ENCODE results near the gene CD151.
A peak's percentile ranks its signal among the peaks of the same experiment; 100 is the strongest.

The CD151 gene

GRCh38 chr11:829176-829846 is 3.4 kb upstream of the CD151 start:
- no peak for DNase-seq (ENCODE audit: low read depth)

- no peak for DNase-seq (ENCODE audit: low read depth)
Measured at GRCh38 chr11:829847-830294, 2.9 kb upstream of the CD151 start.

GRCh38 chr11:830295-831117 is 2.2 kb upstream of the CD151 start:
- peak; percentile 50 for DNase-seq (ENCODE audit: low read depth)

GRCh38 chr11:831118-831864 is 1.5 kb upstream of the CD151 start:
- no peak for DNase-seq (ENCODE audit: low read depth)

GRCh38 chr11:831961-832528 is 707 bp upstream of the CD151 start:
- DNase-seq (ENCODE audit: low read depth) = no peak

GRCh38 chr11:833114-833791 is 501 bp downstream of the CD151 start:
- no peak for DNase-seq (ENCODE audit: low read depth)

- DNase-seq (ENCODE audit: low read depth) = no peak
Measured at GRCh38 chr11:833849-834311, 1.1 kb downstream of the CD151 start.

GRCh38 chr11:834371-835316 is 1.9 kb downstream of the CD151 start:
- DNase-seq (ENCODE audit: low read depth) = no peak

GRCh38 chr11:836274-836673 is 3.5 kb downstream of the CD151 start:
- DNase-seq (ENCODE audit: low read depth) = no peak

- no peak for DNase-seq (ENCODE audit: low read depth)
Measured at GRCh38 chr11:836700-837099, 3.9 kb downstream of the CD151 start.

GRCh38 chr11:837189-837989 is 4.6 kb downstream of the CD151 start:
- DNase-seq (ENCODE audit: low read depth) = no peak

GRCh38 chr11:837990-838307 is 5.2 kb downstream of the CD151 start:
- no peak for DNase-seq (ENCODE audit: low read depth)

GRCh38 chr11:838441-839279 is 5.9 kb downstream of the CD151 start:
- no peak for DNase-seq (ENCODE audit: low read depth)

- DNase-seq (ENCODE audit: low read depth) = no peak
Measured at GRCh38 chr11:839280-839623, 6.5 kb downstream of the CD151 start.

GRCh38 chr11:839875-840617 is 7.3 kb downstream of the CD151 start:
- no peak for DNase-seq (ENCODE audit: low read depth)

GRCh38 chr11:841981-842369 is 9.2 kb downstream of the CD151 start:
- DNase-seq (ENCODE audit: low read depth) = no peak

GRCh38 chr11:842370-843002 is 9.7 kb downstream of the CD151 start, which contains the start of the genes POLR2L and TSPAN4:
POLR2L (minus strand) TSS chr11:842529; CDS start chr11:842508, 21 bp downstream.
TSPAN4 (plus strand) TSS chr11:842852; CDS start chr11:850305, 7,453 bp downstream.
- DNase-seq (ENCODE audit: low read depth) = peak; percentile 85

Measured in activated gamma-delta T cell treated with anti-CD3 and anti-CD28 coated beads, Interleukin-2, amount 50 U/mL, for 16 hours (primary cell).